Measurements from ENCODE around the gene OR8D1. TPM values are rescaled to one million over a fixed set of nuclear protein-coding genes. Genes with fewer than 3 reads are reported as not detected.
"Not testable (repeated sequence)": the region's sequence is repeated elsewhere in the genome, so short reads cannot be mapped to it uniquely, and the experiment has no call there.

The OR8D1 gene
- total RNA-seq, 1 experiment from 2014 or later, result not detected

- DNase-seq (ENCODE audit: low read depth), result no peak
Observed at GRCh38 chr11:124297921-124298320, 15.8 kb downstream of the OR8D1 start.

DNA sequence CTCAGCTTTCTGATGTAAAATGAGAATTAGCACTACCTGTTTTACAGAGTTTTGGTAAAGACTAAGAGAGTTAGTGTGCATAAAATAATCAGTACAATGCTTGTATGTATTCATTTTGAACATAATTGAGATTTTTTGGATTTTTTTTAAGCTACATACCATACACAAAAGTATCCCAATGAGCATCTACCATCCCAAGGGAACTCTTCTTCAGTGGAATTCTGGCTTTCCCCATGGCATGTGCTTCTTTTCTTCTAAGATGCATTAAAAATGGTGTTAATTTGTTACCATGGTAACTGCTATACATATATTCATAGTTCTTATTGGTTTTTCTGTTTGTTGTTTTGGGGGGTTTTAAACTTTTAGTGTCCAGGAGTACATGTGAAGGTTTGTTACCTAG, 17.7 kb downstream of the OR8D1 start:
- in situ Hi-C loops (cut with HindIII; ENCODE audit: low pct_unique_long_range_greater_than_20kb, low sequenced_read_pairs), result no loop called here

More at GRCh38 chr11:124297921-124298320, 15.8 kb downstream of the OR8D1 start:
- in situ Hi-C loops (cut with HindIII; ENCODE audit: low pct_unique_long_range_greater_than_20kb, low sequenced_read_pairs), result no loop called here

DNA sequence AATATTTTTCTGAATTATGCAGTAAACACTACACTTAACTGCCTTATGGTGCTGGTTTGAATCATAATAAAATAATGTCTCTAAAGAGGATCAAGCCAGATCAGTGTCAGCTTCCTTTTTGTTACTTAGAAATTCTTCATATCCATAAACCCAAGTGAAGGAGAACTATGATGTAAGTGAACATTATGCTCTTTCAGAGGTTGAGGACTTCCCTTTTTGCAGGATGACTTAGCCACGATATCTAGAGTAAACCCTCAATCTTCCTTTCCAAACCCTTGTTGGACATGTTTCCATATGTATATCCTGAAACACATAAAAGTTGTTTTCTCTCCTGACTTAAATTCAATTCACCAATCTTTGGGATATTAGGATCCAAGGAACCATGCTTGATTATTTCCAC, 19.1 kb downstream of the OR8D1 start:
- in situ Hi-C loops (cut with HindIII; ENCODE audit: low pct_unique_long_range_greater_than_20kb, low sequenced_read_pairs), result no loop called here
- DNase-seq (ENCODE audit: low read depth), result no peak

More for the DNA sequence above, 17.7 kb downstream of the OR8D1 start:
- no peak for DNase-seq (ENCODE audit: low read depth)

DNA sequence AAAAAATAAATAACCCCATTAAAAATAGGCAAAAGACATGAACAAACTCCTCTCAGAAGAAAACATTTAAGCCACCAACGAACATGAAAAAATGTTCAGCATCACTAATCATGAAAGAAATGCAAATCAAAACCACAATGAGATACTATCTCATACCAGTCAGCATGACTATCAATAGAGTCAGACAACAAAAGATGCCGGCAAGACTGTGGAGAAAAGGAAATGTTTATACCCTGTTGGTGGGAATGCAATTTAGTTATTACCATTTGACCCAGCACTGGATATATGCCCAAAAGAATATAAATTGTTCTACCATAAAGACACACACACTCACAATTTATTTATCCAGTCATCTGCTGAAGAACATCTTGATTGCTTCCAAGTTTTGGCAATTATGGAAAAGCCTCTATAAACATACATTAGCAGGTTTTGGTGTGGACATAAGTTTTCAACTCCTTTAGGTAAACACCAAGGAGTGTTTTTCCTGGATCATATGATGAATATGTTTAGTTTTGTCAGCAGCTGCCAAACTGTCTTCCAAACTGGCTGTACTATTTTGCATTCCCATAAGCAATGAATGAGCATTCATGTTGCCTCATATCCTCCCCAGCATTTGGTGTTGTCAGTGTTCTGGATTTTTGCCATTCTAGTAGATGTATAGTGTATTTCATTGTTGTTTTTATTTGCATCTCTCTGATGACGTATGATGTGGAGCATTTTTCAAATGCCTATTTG, 28.0 kb downstream of the OR8D1 start:
- DNase-seq (ENCODE audit: low read depth), result peak; percentile 62
- in situ Hi-C loops (cut with HindIII; ENCODE audit: low pct_unique_long_range_greater_than_20kb, low sequenced_read_pairs), result no loop called here

- DNase-seq (ENCODE audit: low read depth), result no peak
- in situ Hi-C loops (cut with HindIII; ENCODE audit: low pct_unique_long_range_greater_than_20kb, low sequenced_read_pairs), result no loop called here
Observed at GRCh38 chr11:124278261-124278660, 35.5 kb downstream of the OR8D1 start.

DNA sequence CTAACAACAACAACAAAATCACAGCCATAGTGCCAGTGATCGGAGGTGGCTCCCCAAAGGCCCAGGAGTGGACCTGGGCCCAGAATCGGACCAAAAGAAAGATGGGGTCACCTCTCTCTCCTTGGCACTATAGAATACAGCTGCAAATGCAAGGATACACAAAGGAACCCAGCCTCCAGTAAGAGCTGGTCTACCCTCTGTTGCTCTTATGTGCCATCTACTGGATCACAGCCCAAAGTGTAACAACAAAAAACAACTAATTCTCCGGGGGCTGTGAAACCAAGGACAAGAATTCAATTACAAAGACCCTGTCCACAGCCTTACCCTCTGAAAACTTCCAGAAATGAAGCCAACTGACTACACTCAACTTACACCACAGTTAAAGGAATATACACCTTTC, 35.9 kb downstream of the OR8D1 start:
- in situ Hi-C loops (cut with HindIII; ENCODE audit: low pct_unique_long_range_greater_than_20kb, low sequenced_read_pairs), result no loop called here
- DNase-seq (ENCODE audit: low read depth), result no peak

GRCh38 chr11:124277207-124277606, 36.5 kb downstream of the OR8D1 start:
- in situ Hi-C loops (cut with HindIII; ENCODE audit: low pct_unique_long_range_greater_than_20kb, low sequenced_read_pairs), result no loop called here
- DNase-seq (ENCODE audit: low read depth), result no peak

GRCh38 chr11:124276081-124276480, 37.7 kb downstream of the OR8D1 start:
- no peak for DNase-seq (ENCODE audit: low read depth)
- in situ Hi-C loops (cut with HindIII; ENCODE audit: low pct_unique_long_range_greater_than_20kb, low sequenced_read_pairs), result no loop called here

- in situ Hi-C loops (cut with HindIII; ENCODE audit: low pct_unique_long_range_greater_than_20kb, low sequenced_read_pairs), result no loop called here
- DNase-seq (ENCODE audit: low read depth), result no peak
Observed at GRCh38 chr11:124274000-124274399, 39.7 kb downstream of the OR8D1 start.

- in situ Hi-C loops (cut with HindIII; ENCODE audit: low pct_unique_long_range_greater_than_20kb, low sequenced_read_pairs), result not testable (repeated sequence)
- DNase-seq (ENCODE audit: low read depth), result peak; percentile 2
Observed at GRCh38 chr11:124270886-124271285, 42.9 kb downstream of the OR8D1 start.

DNA sequence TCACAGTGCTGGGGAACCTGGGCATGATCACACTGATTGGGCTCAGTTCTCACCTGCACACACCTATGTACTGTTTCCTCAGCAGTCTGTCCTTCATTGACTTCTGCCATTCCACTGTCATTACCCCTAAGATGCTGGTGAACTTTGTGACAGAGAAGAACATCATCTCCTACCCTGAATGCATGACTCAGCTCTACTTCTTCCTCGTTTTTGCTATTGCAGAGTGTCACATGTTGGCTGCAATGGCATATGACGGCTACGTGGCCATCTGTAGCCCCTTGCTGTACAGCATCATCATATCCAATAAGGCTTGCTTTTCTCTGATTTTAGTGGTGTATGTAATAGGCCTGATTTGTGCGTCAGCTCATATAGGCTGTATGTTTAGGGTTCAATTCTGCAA, 48.7 kb downstream of the OR8D1 start:
- DNase-seq (ENCODE audit: low read depth); in situ Hi-C loops (cut with HindIII; ENCODE audit: low pct_unique_long_range_greater_than_20kb, low sequenced_read_pairs): not testable (repeated sequence)

GRCh38 chr11:124256076-124256475, 57.7 kb downstream of the OR8D1 start, which contains the start of gene OR8G5:
OR8G5 (plus strand) TSS chr11:124256376; CDS start chr11:124264932, 8,556 bp downstream.
- no peak for DNase-seq (ENCODE audit: low read depth)
- in situ Hi-C loops (cut with HindIII; ENCODE audit: low pct_unique_long_range_greater_than_20kb, low sequenced_read_pairs), result no loop called here

Other genes starting within 250 kb of the OR8D1 start
- gene VWA5A, start 198.5 kb downstream of the OR8D1 start, total RNA-seq (2014; rRNA removed; shearing (Covaris generic); ENCODE audit: low replicate concordance), result 6.9 and 10.6 TPM in 2 replicates
- not detected in 2 replicates for gene OR10D3, start 130.6 kb downstream of the OR8D1 start, total RNA-seq (2014; rRNA removed; shearing (Covaris generic); ENCODE audit: low replicate concordance)
- gene OR8G1, start 72.9 kb downstream of the OR8D1 start, total RNA-seq (2014; rRNA removed; shearing (Covaris generic); ENCODE audit: low replicate concordance), result not detected in 2 replicates
- gene OR8G5, start 57.6 kb downstream of the OR8D1 start, total RNA-seq (2014; rRNA removed; shearing (Covaris generic); ENCODE audit: low replicate concordance), result not detected in 2 replicates
- not detected in 2 replicates for gene OR8D2, start 6.2 kb upstream of the OR8D1 start, total RNA-seq (2014; rRNA removed; shearing (Covaris generic); ENCODE audit: low replicate concordance)
- gene OR8B2, start 70.5 kb upstream of the OR8D1 start, total RNA-seq (2014; rRNA removed; shearing (Covaris generic); ENCODE audit: low replicate concordance), result not detected in 2 replicates
- gene OR8B3, start 85.1 kb upstream of the OR8D1 start, total RNA-seq (2014; rRNA removed; shearing (Covaris generic); ENCODE audit: low replicate concordance), result not detected in 2 replicates
- gene OR8B4, start 110.9 kb upstream of the OR8D1 start, total RNA-seq (2014; rRNA removed; shearing (Covaris generic); ENCODE audit: low replicate concordance), result not detected in 2 replicates
- not detected in 2 replicates for gene OR8B8, start 131.7 kb upstream of the OR8D1 start, total RNA-seq (2014; rRNA removed; shearing (Covaris generic); ENCODE audit: low replicate concordance)
- gene OR8B12, start 229.7 kb upstream of the OR8D1 start, total RNA-seq (2014; rRNA removed; shearing (Covaris generic); ENCODE audit: low replicate concordance), result not detected in 2 replicates